Activated CD8-positive, alpha-beta memory T cell treated with anti-CD3 and anti-CD28 coated beads, Interleukin-2, amount 50 U/mL, for 24 hours (primary cell): ENCODE data around the gene EID3.
"Not testable (repeated sequence)": the region's sequence is repeated elsewhere in the genome, so short reads cannot be mapped to it uniquely, and the experiment has no call there.

Experiments used
- DNase-seq: peaks from one replicate; pipeline ENCODE4 v3.0.0-alpha.2; 2020; ENCODE audit errors: extremely low read depth

The EID3 gene

GRCh38 chr12:104303538-104304151, at the start of gene EID3:
Gene EID3, plus strand, starts transcription at chr12:104303739. Its CDS starts 196 bp downstream, at chr12:104303935.
- peak; percentile 69 for DNase-seq

- no peak for DNase-seq
These were observed 45.5 kb upstream of the EID3 start for GRCh38 chr12:104257913-104258472.

- DNase-seq, result no peak
These were observed 45.0 kb upstream of the EID3 start for GRCh38 chr12:104258476-104259067.

GRCh38 chr12:104263026-104263425, 40.5 kb upstream of the EID3 start:
- no peak for DNase-seq

GRCh38 chr12:104263580-104264358, 39.8 kb upstream of the EID3 start:
- DNase-seq, result no peak

- not testable (repeated sequence) for DNase-seq
These were observed 38.1 kb upstream of the EID3 start for GRCh38 chr12:104265436-104265835.

GRCh38 chr12:104272938-104273337, 30.6 kb upstream of the EID3 start:
- DNase-seq, result no peak

GRCh38 chr12:104273503-104273902, 30.0 kb upstream of the EID3 start:
- DNase-seq, result no peak

- DNase-seq, result no peak
These were observed 28.7 kb upstream of the EID3 start for GRCh38 chr12:104274811-104275210.

- no peak for DNase-seq
These were observed 27.9 kb upstream of the EID3 start for GRCh38 chr12:104275689-104276088.

GRCh38 chr12:104276273-104277131, 27.0 kb upstream of the EID3 start:
- no peak for DNase-seq

- DNase-seq, result no peak
These were observed 24.4 kb upstream of the EID3 start for GRCh38 chr12:104279164-104279563.

GRCh38 chr12:104280111-104280510, 23.4 kb upstream of the EID3 start:
- no peak for DNase-seq

- DNase-seq, result no peak
These were observed 22.7 kb upstream of the EID3 start for GRCh38 chr12:104280717-104281458.

GRCh38 chr12:104281636-104282035, 21.9 kb upstream of the EID3 start:
- DNase-seq, result no peak

- DNase-seq, result no peak
These were observed 21.4 kb upstream of the EID3 start for GRCh38 chr12:104282109-104282508.

GRCh38 chr12:104285740-104286515, 17.6 kb upstream of the EID3 start:
- DNase-seq, result no peak

- DNase-seq, result peak; percentile 74
These were observed 16.7 kb upstream of the EID3 start for GRCh38 chr12:104286516-104287482.
